GM19455 (cell line): Measurements from ENCODE around the gene SLC44A1.

ENCODE experiments used
- ATAC-seq: cut with Tn5 transposase; IDR thresholded peaks from one replicate; pipeline ENCODE4 v1.9.1; 2021; ENCODE audit not compliant: unreplicated experiment

Gene SLC44A1

GRCh38 chr9:105269593-105269992 lies 25.1 kb downstream of the SLC44A1 start:
- ATAC-seq: no peak

GRCh38 chr9:105270711-105271110 lies 26.3 kb downstream of the SLC44A1 start:
- ATAC-seq: no peak

GRCh38 chr9:105273731-105274130 lies 29.3 kb downstream of the SLC44A1 start:
- ATAC-seq: no peak

- no peak for ATAC-seq
Observed at GRCh38 chr9:105275111-105275510, 30.7 kb downstream of the SLC44A1 start.

GRCh38 chr9:105275938-105276337 lies 31.5 kb downstream of the SLC44A1 start:
- no peak for ATAC-seq

GRCh38 chr9:105278751-105279150 lies 34.3 kb downstream of the SLC44A1 start:
- no peak for ATAC-seq

GRCh38 chr9:105280691-105281090 lies 36.2 kb downstream of the SLC44A1 start:
- ATAC-seq: no peak

- ATAC-seq: no peak
Observed at GRCh38 chr9:105281272-105281671, 36.8 kb downstream of the SLC44A1 start.

GRCh38 chr9:105281926-105282325 lies 37.5 kb downstream of the SLC44A1 start:
- ATAC-seq: no peak

GRCh38 chr9:105282870-105283621 lies 38.6 kb downstream of the SLC44A1 start:
- ATAC-seq: no peak

GRCh38 chr9:105283795-105284194 lies 39.3 kb downstream of the SLC44A1 start:
- no peak for ATAC-seq

- ATAC-seq: no peak
Observed at GRCh38 chr9:105284463-105284862, 40.0 kb downstream of the SLC44A1 start.

GRCh38 chr9:105286098-105286497 lies 41.6 kb downstream of the SLC44A1 start:
- ATAC-seq: no peak

GRCh38 chr9:105289305-105289704 lies 44.9 kb downstream of the SLC44A1 start:
- no peak for ATAC-seq

GRCh38 chr9:105290418-105290817 lies 46.0 kb downstream of the SLC44A1 start:
- ATAC-seq: no peak

- no peak for ATAC-seq
Observed at GRCh38 chr9:105290954-105291353, 46.5 kb downstream of the SLC44A1 start.

- ATAC-seq: no peak
Observed at GRCh38 chr9:105291422-105291859, 47.0 kb downstream of the SLC44A1 start.

GRCh38 chr9:105291938-105292337 lies 47.5 kb downstream of the SLC44A1 start:
- ATAC-seq: no peak

- ATAC-seq: no peak
Observed at GRCh38 chr9:105293408-105293807, 49.0 kb downstream of the SLC44A1 start.

- ATAC-seq: no peak
Observed at GRCh38 chr9:105295201-105295550, 50.7 kb downstream of the SLC44A1 start.

- no peak for ATAC-seq
Observed at GRCh38 chr9:105295986-105296385, 51.5 kb downstream of the SLC44A1 start.

- no peak for ATAC-seq
Observed at GRCh38 chr9:105296445-105296844, 52.0 kb downstream of the SLC44A1 start.

GRCh38 chr9:105296877-105297287 lies 52.4 kb downstream of the SLC44A1 start:
- no peak for ATAC-seq
